GM19099 (cell line): ENCODE measurements around the gene C1orf159.

Experiments used
- POLR2A ChIP-seq: IDR thresholded peaks from 3 replicates; pipeline ENCODE4 v1.6.1; 2011; ENCODE audit warnings: low read depth; ENCODE audit not compliant: insufficient read length; ENCODE audit errors: extremely low read depth

The C1orf159 gene

DNA sequence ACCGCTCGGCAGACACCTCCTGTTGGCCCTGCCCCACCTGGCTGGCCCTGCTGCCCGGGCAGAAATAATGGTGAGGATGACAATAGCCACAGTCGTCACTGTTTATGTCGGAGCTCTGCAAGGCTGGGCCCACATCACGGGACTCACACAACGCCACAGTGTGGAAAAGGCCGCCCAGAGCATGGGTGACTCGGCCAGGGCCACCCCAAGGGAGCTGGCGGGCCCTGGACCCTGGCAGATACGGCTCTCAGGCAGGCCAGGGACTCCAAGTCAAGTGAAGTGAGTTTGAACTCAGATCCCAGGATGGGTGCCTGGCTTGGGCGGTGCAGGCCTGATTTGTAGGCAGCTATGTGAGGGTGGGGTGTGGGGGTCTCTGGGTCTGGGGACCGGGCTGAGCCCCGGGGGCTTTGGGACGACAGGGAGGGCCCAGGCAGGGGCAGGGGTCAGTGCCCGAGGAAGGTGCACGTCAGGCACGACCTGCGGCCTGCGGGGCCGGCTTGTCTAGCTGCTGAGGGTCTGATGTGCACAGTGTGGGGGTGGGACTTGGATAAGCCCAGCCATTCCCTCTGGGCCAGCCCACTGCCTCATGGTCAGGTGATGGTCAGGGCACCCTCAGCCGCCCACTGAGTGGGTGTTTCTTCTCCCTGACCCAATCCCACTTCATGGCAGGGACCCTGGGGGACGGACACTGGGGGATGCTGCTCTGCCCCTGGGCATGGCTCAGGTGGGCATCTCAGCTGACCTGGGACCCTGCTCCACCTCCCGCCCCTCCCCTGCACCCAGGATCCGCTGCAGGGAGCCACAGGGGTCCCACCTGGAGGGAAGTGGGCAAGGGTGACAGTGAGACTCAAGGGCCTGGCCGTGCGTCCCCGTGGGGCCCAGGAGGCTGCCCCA, 42.8 kb downstream of the C1orf159 start:
- no peak for TF ChIP-seq POLR2A

DNA sequence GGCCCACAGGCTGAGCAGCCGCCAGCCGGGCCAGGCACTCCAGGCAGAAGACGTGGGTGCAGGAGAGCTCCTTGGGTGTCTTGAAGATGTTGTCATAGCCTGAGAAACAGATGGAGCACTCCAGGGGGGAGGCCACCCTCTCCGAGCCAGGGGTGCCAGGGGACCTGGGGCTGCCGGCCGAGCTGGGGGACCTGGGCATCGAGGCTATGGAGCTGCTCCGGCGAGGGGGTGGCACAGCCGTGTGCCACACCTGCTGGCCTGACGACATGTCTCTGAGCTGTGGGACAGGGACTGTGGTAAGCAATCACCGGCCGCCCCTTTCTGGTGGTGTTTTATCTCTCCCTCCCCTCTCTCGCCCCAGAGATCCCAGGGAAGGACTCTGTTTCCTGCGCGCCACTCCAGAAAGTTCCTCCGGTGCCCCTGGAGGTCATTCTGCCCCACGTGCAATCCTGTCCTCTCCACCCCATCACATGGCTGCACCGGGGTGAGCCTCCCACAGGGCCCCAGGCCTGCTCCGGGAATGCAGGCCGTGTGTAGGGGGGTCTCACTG, 43.5 kb downstream of the C1orf159 start:
- no peak for TF ChIP-seq POLR2A

DNA sequence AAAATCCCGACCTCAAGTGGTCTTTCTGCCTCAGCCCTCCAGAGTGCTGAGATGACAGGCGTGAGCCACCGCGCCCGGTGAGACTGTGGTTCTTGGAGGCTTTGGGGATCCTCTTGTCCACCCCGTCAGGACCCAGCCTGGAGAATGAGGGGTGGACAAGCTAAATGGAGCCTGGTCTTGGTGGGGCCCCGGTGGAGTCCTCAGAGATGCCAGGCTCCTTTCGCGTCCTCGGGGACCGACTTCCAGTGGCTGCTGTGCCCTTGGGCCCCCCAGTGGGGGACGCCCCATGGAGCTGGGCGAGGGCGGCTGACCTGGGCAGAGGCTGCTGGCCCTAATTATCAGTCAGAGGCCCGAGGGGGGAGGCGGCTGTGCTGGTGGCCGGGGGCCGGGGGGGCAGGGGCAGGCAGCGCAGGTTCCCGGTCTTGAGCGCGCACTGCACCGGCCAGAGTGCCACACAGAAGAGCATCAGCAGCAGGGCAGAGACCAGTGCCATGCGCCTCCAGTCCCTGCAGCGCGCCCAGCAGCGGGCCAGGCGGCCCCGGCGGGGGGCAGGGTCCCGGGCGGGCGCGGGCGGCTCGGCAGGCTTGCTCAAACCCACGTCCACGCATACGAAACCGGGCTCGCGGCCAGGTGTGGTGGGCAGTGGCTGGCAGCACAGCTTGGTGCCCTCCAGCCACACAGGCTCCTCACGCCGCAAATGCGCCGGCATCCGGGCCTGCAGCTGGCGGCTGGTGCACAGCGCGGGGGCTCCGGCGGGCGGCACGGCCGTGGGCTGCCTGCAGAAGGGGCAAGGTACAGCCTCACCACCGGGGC, 44.2 kb downstream of the C1orf159 start:
- TF ChIP-seq POLR2A: no peak

DNA sequence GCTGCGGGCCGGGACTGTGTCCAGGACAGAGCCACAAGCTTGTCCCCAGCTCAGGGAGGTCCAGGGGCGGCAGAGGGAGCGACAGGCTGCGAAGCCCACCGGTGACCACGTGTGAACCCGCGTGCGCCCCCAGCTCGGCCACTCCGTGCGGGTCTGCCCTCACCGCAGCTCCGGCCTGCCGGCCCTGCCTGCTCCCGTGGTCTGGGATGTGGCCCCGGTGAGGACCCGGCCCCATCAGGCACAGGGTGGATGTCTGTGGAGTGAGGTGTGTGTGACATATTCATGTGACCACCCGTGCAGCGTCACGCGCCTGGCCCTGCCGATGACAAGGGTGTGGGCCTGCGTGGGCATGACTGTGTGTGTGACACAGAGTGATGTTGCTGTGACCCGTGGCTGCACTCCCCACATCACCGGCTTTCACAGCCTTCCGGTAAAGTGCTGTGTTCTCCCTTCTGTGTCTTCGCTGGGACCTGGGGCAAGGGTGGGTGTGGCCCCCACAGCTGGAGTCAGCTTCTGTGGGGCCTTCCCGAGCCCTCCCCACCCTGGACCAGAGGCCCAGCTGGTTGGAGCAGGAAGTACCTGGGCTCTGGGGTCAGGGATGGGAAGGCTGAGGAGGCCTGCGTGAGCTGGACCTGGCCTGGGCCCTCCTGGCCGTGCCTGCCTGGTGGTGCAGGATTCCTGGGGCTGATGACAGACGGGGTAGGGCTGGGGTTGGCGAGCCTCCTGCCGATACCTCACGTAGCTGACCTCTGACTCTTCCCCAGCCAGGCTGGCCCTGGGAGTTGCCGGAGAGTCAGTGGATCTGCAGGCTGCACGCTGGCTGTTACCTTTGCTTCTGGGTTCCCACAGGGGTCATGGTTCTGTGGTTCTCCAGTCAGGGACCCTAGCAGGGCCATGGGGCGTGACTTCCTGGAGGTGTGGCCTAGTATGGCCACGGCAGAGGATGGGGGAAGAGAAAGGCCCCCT, 45.9 kb downstream of the C1orf159 start:
- no peak for TF ChIP-seq POLR2A

DNA sequence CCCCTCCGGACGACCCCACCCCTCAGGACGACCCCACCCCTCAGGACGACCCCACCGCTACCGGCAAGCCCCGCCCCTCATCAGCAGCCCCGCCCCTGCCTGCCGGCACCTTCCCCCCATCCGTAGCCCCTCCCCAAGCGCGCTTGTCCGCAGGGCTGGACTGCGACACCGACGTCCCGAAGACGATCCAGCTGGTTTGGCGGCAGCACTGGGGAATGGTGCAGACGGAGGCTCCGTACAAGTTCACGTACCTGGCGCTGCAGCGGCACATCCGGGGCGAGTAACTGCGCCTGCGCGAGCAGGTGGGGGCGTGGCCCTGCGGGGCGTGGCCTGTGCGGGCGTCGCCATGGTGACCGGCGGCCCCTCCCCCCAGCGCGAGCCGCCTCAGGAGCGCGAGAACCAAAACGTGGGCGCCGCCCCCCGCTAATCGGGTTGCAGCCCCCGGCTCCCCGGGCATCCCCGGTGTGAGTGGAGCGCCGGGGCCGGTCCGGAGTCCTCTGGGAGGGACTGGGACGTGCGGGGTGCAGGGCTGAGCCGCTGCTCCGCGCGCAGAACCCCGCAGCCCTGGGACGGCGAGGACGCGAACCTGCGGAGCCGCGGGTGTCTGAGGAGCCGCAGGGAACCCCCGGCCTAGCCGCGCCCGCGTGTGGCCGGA, 46.7 kb downstream of the C1orf159 start:
- TF ChIP-seq POLR2A: peak; percentile 57

DNA sequence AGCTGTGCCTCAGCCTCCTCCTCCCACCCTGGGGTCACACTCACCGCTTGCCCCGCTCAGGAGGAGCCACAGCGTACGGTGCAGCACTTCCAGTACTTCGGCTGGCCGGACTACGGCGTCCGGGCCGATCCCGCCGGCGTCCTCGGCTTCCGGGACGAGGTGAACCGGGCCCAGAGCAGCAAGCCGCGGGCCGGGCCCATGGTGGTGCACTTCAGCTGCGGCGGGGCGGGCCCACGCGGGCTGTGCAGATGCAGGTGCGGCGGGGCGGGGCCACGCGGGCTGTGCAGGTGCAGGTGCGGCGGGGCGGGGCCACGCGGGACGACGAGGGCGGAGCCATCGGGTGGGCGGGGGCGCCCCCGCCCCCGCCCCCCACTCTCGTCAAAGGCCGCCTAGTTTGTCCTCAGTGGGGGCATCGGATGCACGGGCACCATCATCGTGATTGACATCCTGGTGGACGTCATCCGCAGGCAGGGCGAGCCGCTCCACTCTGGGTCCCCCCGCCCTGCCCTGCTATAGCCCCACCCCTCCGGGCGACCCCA, 47.3 kb downstream of the C1orf159 start:
- TF ChIP-seq POLR2A: no peak

DNA sequence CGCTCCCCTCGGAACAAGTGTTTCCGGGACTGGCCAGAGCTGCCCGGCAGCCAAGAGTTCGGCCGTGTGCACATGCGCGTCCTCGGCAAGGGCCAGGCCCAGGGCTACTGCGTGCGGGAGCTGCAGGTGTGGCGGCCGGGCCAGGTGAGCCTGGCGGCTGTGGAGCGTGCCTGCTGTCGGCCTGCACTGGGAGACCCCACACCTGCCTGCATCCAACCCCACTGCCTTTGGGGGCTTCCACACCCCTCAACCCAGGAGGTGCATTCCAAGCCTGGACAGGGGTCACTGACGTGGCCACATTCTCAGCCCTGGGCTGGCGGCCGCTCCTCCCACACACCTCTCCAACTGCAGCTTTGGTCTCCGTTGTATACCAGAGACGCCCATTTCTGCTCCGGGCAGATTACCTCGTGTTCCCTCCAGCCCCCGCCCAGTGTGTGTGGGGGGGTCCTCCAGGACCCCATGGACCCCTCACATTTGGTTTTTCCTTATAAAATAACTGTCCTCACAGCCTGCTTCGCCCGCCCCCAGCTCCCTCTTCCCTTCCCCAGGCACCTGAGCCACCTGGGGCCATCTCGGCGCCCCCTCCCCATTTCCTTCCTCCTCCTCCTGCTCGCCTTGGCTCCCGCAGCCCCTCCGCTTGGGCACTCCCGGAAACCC, 47.9 kb downstream of the C1orf159 start:
- no peak for TF ChIP-seq POLR2A

DNA sequence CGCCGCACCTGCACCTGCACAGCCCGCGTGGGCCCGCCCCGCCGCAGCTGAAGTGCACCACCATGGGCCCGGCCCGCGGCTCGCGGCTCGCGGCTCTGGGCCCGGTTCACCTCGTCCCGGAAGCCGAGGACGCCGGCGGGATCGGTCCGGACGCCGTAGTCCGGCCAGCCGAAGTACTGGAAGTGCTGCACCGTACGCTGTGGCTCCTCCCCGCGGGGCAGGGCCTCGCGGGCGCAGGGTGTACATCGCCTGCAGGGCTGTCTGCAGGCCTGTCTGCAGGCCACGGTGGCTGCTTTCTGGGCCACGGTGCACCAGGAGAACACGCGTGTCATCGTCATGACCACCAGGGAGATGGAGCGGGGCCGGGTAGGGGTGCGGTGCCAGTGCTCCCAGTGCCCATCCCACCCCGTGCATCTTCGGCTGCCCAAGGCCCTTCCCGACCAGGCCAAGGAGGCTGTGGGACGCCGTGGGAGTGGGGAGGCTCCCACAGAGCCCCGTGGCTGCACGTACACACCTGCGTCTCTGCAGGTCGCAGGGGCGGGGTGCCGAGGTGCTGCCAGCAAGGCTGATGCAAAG, 48.5 kb downstream of the C1orf159 start:
- no peak for TF ChIP-seq POLR2A

DNA sequence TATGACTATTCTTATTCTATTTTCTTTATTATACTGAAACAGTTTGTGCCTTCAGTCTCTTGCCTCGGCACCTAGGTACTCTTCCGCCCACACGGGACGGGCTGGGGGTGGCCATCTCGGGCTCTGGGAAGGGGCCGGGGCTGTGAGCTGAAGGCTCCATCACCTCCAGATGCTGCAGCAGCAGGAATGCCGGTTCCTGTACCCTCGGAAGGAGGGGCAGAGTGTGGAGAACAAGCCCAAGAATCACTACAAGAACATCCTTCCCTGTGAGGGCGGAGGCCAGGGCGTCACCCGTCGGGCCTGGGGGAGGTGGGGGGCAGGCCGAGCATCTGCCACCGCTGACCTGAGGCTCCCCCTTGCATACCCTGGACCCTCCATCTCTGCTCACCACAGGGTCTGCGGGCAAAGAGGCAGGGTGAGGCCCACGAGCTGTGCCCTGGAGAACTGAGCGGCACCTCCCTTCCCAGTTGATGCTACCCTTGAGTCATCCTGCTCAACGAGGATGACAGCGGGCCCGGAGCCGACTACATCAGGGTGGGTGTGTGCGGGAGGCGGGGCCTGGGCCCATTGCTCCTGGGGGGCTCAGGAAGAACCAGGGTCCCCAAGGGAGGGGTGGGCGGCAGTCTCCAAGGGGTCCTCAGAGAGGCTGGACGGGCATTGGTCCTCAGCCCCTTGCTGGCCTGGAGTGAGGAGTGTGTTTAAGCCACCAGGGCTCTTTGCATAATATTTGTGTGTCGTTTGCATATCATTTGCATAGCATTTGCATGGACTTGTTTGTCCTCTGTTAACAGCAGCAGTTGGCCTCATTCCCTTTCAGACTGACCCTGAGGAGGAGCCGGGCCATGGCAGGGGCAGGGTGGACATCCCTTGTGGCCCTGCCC, 49.2 kb downstream of the C1orf159 start:
- TF ChIP-seq POLR2A: no peak

DNA sequence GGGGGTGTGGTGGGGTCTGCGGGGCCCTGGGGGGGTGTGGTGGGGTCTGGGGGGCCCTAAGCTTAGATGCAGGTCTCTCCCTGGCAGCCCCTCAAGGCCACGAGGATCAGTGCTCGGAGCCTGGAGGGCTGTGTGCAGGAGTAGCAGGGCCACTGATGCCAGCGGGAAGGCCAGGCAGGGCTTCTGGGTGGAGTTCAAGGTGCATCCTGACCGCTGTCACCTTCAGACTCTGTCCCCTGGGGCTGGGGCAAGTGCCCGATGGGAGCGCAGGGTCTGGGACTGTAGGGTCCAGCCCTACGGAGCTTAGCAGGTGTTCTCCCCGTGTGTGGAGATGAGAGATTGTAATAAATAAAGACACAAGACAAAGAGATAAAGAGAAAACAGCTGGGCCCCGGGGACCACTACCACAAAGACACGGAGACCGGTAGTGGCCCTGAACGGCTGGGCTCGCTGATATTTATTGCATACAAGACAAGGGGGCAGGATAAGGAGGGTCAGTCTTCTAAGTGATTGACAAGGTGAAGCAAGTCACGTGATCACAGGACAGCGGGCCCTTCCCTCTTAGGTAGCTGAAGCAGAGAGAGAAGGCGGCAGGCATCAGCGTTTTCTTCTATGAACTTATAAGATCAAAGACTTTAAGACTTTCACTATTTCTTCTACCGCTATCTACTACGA, 50.5 kb downstream of the C1orf159 start:
- TF ChIP-seq POLR2A: no peak

DNA sequence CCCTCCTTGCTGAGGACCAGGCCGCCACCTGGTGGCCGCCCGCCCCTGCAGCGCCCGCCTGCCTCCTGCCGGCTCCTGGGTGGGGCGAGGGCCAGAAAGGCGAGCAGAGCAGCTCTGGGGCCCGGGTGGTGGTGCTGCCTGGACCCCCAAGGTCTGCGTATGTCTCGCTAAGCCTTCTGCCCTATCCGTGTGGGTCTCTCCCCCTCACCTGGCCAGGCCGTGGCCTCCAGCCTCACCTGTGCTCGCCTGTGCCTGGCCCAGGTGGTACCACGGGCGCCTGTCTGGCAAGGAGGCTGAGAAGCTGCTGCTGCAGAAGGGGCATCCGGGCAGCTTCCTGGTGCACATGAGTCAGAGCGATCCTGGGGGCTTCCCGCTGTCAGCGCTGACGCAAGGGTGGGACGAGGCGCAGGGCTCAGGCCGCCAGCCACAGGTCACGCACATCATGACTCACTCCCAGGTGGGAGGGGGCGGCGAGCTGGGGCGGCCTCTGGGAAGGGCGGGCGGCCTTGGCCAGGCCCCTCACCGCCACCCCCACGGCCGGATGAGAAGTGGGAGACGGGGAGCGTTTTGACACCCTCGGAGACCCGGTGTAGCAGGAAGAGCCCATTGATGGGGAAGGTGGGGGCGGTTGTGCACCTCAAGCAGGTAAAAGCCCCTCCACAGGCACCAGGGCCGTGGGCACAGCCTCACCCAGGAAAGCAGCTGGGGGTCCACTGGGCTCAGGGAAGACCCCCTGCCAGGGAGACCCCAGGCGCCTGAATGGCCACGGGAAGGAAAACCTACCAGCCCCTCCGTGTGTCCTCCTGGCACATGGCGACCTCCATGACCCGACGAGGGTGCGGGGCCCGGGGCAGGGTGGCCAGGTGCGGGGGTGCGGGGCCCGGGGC, 51.7 kb downstream of the C1orf159 start:
- peak; percentile 68 for TF ChIP-seq POLR2A
